Activated naive CD4-positive, alpha-beta T cell (primary cell): ENCODE measurements around the gene B3GNT4.
"Not testable (repeated sequence)": the region's sequence is repeated elsewhere in the genome, so short reads cannot be mapped to it uniquely, and the experiment has no call there.

Experiments
- DNase-seq, 4 experiments: peaks; one replicate each; lab custom pipeline; 2025; lab: John Stamatoyannopoulos, UW

Gene B3GNT4

DNA sequence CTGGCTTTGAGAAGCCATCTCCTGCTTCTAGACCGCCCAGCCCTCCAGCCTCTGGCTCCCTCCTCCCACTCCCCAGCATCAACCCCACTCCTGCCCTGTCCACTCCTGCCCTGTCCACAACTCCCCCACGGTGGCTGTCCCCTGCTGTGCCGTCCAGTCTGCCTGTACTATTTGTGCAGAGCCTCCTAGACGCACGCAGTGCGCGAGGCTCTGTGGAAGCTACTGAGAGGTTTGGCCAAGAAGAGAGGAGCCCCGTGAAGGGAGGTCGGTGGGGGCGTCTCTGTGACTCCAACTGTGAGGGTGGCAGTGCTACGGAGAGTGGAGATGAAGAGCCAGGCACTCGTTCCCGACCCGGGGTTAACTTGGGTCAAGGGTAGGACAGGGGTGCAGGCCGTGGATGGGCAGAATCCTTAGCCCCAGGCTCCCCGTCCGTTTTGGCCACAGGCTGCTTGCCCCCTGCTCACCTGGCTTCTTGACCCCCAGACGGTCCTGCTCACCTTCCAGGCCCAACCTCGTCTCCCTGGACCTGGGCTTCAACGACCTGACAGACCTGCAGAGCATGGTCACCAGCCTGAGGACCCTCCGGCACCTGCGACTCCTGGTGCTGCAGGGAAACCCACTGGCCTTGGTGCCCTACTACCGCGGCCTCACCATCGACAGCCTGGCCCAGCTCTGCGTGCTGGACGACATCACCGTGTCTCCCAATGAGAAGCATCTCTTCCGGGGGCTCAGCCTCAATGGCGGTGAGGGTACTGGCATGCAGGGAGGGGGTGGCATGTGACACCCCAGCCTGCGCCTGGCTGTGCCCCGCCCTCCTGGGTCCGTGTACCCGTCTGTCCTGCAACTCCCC lies 13.7 kb upstream of the B3GNT4 start:
- no peak for DNase-seq

DNA sequence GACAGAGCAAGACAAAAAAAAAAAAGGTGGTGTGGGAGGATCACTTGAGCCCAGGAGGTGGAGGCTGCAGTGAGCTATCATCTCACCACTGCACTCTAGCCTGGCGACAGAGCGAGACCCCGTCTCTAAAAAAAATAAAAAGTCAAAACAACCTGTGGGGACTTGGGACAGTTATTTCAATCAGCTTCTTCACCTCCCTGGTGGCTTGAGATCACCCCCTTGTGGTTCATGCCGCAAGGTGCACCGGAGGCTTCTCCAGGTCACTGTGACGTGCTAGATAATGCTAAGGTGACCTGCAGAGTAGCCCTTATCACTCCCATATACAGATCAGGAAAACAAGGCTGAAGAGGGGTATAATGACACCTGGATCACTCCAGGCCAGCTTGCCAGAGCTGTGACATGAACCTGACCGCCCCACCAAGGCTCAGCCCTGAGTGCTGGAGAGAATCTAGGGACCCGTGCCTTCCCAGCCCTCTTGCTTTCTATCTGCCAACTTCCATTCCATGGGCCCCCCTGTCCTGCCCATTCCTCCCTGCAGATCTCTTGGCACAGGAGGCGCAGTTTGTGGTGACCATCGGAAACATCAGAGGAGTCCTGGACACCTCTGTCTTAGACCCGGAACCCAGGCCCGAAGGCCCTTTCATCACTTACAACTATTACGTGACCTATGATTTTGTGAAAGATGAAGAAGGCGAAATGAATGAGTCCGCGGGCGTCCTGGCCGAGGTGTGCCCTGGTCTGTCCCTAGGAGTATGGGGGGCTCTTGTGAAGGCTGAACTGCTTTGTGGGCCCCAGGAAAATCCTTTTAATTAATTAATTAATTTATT lies 12.5 kb upstream of the B3GNT4 start:
- DNase-seq: peak; percentile 10 to 41 (median 22)

DNA sequence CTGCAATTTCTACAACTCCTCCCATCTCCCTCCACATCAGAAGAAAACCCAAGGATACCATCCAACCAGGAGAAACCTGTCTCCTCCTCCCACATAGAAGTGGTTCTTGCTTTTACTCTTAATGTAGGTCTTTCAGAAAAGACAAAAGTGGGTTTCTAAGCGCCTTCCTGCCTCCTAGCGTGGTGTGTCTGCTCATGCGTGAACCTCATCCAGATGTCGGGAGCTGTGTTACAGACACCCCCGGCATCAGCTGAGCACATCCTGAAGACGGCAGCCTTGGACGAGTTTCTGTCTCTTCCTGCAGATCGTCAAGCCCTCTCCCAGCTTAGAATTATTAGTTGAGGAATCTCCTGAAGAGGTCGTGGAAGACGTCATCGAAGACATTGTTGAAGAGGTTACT lies 11.1 kb upstream of the B3GNT4 start:
- no peak for DNase-seq

DNA sequence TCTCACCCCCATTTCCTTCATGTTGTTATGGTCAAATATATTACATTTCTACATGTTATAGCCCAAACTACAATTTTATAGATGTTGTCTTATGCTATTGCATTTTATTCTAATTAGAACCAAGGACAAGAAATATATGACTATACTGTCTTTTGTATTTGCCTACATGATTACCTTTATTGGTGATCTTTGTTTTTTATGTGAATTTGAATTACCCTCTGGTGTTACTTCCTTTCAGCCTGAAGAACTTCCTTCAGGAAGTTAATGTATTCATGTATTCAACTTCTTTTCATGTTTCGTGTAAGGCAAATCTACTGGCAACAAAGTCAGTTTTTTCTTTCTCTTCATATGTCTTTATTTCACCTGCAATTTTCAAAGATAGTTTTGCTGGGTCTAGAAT lies 8.7 kb upstream of the B3GNT4 start:
- DNase-seq: no peak

DNA sequence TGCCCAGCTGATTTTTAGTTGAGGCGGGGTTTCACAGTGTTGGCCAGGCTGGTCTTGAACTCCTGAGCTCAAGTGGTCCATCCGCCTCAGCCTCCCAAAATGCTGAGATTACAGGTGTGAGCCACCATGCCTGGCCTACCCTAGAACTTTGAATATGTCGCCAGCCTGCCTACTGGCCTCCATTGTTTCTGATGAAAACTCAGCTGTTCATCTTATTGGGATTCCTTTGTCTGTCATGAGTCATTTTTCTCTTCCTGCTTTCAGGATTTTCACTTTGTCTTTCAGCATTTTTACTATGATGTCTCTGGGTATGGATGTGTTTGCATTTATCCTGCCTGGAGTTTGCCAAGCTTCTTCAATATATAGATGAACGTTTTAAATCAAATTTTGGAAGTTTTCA lies 8.1 kb upstream of the B3GNT4 start:
- no peak for DNase-seq

DNA sequence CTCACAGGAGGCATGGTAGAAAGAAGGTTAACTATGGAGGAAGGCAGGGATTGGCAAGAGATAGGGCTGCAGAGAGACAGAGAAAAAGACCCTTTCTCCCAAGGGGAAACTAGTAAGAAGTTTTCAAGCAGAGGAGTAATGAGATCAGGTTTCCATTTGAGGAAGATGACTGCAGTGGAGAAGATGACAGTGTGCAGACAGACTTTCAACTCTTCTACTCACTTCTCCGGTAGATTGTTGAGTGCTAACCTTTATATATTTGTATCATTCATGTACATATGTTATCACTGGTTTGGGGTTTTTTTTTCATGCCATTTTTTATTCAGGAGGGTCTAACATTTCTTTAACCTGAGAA lies 5.9 kb upstream of the B3GNT4 start:
- DNase-seq: no peak

DNA sequence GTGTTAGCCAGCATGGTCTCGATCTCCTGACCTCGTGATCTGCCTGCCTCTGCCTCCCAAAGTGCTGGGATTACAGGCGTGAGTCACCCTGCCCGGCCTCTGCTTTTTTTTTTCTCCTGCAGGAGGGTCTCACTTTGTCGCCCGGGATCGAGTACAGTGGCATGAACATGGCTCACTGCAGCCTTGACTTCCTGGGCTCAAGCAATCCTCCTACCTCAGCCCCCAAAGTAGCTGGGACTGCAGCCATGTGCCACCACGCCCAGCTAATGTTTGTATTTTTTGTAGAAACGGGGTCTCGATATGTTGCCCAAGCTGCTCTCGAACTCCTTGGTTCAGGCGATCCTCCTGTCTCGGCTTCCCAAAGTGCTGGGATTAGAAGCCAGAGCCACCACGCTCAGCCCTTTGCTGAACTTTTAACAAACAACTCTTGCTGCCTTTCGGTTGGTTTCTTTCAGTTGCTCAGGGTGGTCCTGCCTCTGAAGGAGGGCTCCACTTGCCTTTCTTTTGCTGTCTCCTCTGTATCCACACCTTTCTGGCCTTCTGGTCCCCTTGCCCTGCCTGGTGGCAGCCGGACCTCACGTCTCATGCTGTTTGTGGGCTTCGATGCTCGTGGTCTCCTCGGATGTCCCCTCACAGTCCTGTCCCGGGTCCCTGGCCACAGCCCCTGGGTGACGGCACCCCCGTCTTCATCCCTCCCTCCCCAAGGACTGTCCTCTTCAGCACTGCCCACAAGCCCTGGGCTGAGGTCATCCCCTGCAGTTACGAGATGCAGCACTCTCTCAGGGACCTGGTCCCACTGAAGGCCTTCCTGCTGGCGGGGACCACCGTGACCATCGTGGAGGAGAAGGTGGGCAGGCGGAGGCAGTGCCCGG lies 3.8 kb upstream of the B3GNT4 start:
- no peak for DNase-seq

DNA sequence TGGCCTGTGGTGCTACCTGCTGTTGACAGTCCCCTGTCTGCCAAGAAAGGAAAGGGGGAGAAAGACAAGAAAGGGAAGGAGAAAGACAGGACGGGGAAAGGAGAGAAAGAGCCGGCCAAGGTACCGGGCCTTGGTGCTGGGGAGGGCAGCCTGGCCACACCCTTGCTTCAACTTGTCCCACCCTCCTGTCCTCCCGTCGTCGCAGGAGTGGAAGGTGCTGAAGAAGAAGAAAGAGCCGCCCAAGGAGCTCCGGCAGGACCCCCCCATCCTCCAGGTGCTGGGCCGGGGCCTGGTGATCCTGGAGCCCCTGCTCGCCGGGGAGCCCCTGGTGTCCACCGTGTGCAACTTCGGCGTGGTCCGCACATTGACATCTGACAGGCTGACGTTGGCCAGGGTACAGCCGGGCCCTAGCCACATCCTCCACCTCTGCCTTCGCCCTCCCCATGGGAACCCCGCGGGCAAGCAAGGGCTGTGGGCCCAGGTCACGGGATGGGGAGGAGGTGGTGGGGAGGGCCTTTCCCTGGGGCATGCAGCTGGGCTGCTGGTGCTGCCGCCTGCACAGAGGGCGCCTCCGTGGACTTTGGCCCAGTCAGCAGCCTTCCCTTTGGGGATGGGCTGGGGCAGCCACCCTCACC lies 2.9 kb upstream of the B3GNT4 start:
- DNase-seq: no peak

DNA sequence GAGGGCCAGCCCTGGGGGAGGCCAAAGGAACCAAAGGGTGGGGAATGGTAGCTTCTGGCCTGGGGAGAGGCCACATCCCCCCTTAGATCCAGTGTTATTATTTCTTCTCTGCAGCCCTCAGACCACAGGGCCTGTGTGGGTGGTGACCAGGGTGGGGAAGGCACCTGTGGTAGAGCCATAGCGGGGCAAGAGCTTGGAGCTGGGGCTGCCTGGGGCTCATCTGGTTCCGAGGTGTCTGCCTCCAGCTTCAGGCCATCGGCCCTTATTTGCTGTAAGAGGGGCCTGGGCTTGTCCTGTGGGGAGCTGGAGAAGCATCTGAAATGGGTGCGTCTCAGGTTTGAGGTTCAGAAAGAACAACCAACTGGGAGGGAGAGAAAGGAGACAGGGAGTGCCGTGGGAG lies 2.1 kb upstream of the B3GNT4 start:
- no peak for DNase-seq

DNA sequence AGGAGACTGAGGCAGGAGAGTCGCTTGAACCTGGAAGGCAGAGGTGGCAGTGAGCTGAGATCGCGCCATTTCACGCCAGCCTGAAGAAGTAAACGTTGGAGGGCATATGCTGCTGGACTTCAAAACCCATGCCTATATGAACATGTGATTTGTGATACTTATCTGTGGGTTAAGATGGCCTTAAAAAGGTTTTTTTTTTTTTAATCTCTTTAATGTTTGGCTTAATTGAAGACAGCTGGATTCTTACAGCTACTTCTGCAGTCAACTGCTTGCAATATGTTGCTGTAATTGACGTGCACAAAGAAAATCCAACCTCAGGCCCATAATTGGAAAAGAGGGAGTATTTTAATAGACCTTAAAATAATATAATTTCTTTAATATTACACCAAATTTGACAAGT lies 1.5 kb upstream of the B3GNT4 start:
- DNase-seq: no peak

DNA sequence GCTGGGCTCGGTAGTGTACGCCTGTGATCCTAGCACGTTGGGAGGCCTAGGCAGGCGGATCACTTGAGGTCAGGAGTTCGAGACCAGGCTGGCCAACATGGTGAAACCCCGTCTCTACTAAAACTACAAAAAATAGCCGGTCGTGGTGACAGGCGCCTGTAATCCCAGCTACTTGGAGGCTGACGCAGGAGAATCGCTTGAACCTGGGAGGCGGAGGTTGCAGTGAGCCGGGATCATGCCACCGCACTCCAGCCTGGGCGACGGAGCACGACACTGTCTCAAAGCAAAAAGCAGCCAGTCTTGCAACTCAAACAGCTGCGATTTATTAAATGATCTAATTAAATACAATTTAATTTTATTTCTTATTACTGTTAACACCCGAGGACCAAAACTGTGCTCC lies 698 bp upstream of the B3GNT4 start:
- DNase-seq: not testable (repeated sequence)

DNA sequence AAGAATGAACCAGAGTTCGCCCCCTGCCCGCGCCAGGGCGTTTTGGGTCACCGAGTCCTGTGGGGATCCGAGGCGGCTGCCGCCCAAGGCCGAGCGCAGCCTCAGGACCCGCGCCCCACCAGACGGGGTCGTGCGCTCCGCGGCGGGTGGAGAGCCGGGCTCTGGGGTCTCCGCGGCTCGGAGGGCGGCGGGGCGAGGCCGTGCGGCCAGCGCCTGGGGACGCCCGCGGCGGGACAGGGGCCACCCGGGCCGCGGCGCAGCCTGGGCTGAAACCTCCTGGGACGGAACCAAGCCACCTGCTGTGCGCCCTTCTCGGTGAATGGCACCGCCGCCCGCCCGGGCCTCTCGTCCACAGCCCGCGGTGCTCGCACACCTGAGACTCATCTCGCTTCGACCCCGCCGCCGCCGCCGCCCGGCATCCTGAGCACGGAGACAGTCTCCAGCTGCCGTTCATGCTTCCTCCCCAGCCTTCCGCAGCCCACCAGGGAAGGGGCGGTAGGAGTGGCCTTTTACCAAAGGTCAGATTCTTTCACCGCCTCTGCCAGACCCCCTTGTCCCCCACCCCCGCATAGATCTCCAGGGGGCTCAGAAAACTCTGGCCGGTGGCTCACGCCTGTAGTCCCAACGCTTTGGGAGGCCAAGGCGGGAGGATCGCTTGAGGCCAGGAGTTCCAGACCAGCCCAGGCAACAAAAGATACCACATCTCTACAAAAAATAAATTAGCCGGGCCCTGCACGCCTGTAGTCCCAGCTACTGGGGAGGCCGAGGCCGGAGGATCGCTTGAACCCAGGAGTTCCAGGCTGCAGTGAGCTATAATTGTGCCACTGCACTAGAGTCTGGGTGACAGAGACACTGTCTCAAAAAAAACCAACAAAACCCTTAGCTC lies 901 bp downstream of the B3GNT4 start:
- peak in 1 of 4 experiments; percentile 36 for DNase-seq

DNA sequence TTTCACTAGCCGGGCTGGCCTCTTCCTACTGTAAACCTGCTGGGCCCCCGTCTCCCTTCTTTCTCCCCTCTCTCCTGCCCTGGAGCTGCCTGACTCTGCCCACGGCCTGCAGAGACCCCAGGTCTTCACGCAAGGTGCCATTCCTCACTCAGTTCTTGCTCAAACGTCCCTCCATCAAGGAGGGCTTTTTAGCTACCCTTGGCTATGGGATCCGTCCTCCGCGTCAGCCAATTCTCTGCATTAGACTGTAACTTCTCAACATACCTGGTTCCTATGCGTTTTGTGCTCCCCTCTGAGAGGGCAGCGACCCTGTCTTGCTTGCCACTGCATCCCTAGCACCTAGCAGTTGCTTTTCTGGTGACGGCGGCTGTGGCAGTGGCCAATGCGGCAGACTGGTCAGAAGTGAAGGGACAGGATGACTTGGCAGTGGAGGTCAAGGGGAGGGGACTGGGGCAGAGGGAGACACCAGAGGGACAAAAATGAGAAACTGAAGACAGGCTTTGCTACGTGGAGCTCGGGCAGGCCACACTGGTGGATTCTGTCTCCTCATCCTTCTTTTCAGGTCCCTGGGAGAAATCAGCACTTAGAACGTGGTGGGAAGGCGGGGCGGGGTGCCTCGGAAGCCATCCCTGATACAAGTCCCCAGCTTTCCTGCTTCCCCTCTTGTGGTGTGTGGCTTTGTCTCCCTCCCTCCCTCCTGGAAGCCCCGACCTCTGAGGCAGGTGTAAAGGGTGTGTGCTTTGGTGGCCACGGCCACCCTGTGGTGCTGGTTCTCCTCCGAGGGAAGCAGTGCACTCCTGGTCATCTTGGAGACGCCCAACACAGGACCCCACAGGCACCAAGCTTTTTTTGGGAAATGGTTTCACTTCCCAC lies 1.8 kb downstream of the B3GNT4 start:
- DNase-seq: no peak

DNA sequence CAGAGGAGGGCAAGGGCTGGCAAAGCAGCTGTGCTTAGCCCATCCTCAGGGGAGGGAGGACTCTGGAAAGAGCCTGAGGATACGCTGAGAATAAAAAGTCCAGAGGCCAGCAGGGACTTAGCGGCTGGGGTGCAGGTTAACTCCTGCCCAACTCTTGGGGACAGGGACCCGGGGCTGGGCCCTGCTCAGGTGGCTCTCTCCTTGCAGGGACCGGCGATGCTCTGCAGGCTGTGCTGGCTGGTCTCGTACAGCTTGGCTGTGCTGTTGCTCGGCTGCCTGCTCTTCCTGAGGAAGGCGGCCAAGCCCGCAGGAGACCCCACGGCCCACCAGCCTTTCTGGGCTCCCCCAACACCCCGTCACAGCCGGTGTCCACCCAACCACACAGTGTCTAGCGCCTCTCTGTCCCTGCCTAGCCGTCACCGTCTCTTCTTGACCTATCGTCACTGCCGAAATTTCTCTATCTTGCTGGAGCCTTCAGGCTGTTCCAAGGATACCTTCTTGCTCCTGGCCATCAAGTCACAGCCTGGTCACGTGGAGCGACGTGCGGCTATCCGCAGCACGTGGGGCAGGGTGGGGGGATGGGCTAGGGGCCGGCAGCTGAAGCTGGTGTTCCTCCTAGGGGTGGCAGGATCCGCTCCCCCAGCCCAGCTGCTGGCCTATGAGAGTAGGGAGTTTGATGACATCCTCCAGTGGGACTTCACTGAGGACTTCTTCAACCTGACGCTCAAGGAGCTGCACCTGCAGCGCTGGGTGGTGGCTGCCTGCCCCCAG lies 2.8 kb downstream of the B3GNT4 start:
- no peak for DNase-seq

DNA sequence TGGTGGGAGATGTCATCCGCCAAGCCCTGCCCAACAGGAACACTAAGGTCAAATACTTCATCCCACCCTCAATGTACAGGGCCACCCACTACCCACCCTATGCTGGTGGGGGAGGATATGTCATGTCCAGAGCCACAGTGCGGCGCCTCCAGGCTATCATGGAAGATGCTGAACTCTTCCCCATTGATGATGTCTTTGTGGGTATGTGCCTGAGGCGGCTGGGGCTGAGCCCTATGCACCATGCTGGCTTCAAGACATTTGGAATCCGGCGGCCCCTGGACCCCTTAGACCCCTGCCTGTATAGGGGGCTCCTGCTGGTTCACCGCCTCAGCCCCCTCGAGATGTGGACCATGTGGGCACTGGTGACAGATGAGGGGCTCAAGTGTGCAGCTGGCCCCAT lies 3.5 kb downstream of the B3GNT4 start:
- DNase-seq: no peak

DNA sequence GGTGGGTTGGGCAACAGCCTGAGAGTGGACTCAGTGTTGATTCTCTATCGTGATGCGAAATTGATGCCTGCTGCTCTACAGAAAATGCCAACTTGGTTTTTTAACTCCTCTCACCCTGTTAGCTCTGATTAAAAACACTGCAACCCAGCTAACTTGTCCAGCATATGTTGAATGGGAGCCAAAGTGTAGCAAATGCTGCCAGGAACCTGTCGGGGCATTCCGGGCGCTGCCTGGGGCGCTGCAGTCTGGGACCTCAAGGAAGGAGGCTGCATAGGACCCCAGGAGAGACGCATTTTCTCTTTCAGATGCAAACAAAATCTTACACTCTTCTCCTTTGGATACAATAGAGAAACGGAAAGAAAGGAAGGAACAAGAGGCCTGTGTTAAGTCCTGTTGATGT lies 3.9 kb downstream of the B3GNT4 start:
- DNase-seq: no peak

DNA sequence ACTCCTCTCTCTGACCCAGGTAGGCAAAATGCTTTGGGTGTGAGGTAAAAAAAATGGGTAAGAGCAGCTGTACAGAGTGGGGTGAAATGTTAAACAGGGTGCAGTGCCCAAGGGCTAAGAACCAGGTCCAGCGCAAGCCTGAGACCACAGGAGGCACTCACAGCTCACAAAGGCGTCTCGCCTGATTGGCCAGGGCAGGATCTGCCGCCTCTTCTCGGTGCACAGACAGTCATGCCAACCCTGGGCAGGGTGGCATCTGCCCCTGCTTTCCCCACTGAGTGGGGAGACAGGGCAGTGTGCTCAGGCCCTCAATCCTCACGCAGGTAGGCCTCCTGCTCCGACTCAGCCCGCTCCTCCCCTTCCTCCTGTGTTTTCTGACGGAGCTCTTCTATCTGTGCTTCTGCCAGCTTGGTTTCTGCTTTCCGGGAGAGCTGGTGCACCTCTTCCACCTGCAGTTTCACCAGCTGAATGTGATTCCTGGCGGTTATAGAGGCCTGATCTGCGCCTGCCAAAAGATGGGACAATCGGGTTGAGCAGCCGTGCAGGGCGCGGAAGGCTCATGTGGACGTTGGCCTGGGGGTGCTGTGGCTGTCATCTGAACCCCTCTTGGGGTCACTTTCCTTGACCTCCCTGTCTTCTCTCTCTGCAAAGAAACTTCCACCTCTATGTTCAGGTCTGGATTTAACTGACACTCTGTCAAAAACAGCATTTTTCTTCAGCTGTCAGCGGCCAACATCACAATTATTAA lies 4.7 kb downstream of the B3GNT4 start:
- DNase-seq: no peak

DNA sequence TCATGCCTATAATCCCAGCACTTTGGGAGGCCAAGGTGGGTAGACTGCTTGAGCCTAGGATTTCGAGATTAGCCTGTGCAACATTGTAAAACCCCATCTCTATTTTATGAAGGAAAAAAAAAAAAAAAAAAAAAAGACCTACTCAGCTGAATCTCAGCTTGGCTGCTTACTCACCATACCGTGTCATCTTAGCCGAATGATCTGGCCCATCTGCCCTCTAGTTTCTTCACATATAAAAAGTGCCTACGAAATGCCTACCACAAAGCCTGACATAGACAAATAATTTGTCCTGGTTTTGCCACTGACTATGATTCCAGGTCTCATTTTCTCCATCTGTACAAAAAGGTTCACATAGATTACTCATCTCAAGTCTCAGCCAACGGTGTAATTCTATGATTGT lies 12.3 kb downstream of the B3GNT4 start:
- no peak for DNase-seq
